ENCODE measurements around the gene AK8. TPM values are rescaled to one million over a fixed set of nuclear protein-coding genes. Genes with fewer than 3 reads are reported as not detected.

The AK8 gene
- total RNA-seq, 1 experiment from 2014 or later: 2.5 TPM

- Histone ChIP-seq H3K9ac (ENCODE audit: low read length) (no peak overlapping the region), H3K36me3 (ENCODE audit: control insufficient read depth in 1 of 2, insufficient read depth in 2 of 2, low read length in 2 of 2) (no peaks in the 10 kb centered on the region), H3K79me2 (ENCODE audit: insufficient read depth, low read length) (no peaks in the 10 kb centered on the region), H3K9me2 (ENCODE audit: insufficient read depth) (no peaks in the 10 kb centered on the region), H3K27ac (ENCODE audit: low read depth, low read length) (no peak overlapping the region), H3K4me3 (replicated peaks in 1 of 2; ENCODE audit: low read depth in 1 of 2, low read length in 2 of 2) (no peak overlapping the region), H3K9me3 (ENCODE audit: control insufficient read depth in 1 of 2, insufficient read depth in 1 of 2, low read depth in 1 of 2, low read length in 2 of 2) (no peaks in the 10 kb centered on the region), H3K4me1 (ENCODE audit: control insufficient read depth in 1 of 2, insufficient read depth in 2 of 2, low read length in 2 of 2) (no peaks in the 10 kb centered on the region), H3K4me2 (ENCODE audit: low read length) (no peak overlapping the region), H2AFZ (ENCODE audit: low read depth, low read length, poor library complexity, severe bottlenecking) (no peak overlapping the region), H4K20me1 (ENCODE audit: insufficient read depth) (no peaks in the 10 kb centered on the region), H3K27me3 (ENCODE audit: insufficient read depth, low read length) (0 out of 2 replicates have a peak, but pooled peaks cover 5% of the 10 kb centered on the region)
- CTCF ChIA-PET: no interaction called here
- DNase-seq (ENCODE audit: low read depth, low spot score) (no peak), ATAC-seq (no peak)
- intact Hi-C loops (cut with micrococcal nuclease): no loop called here
- no TSS peak for BruUV-seq (replicated peaks)
- POLR2A ChIA-PET: no interaction called here
- TF ChIP-seq JUND (IDR thresholded peaks at IDR 0.05): no peak
- RAD21 ChIA-PET (ENCODE audit: low non-redundant PET in 1 of 2, low total read pairs in 2 of 2, uncharacterized antibody in 2 of 2, unreplicated experiment in 2 of 2): no interaction called here
These were observed 85.5 kb downstream of the AK8 start for GRCh38 chr9:132792547-132792946.

- Histone ChIP-seq H3K4me1 (ENCODE audit: control insufficient read depth in 1 of 2, insufficient read depth in 2 of 2, low read length in 2 of 2) (no peaks in the 10 kb centered on the region), H3K4me2 (ENCODE audit: low read length) (no peak overlapping the region), H3K79me2 (ENCODE audit: insufficient read depth, low read length) (no peaks in the 10 kb centered on the region), H3K4me3 (replicated peaks in 1 of 2; ENCODE audit: low read depth in 1 of 2, low read length in 2 of 2) (no peak overlapping the region), H4K20me1 (ENCODE audit: insufficient read depth) (no peaks in the 10 kb centered on the region), H3K27ac (ENCODE audit: low read depth, low read length) (no peak overlapping the region), H3K27me3 (ENCODE audit: insufficient read depth, low read length) (0 out of 2 replicates have a peak, but pooled peaks cover 5% of the 10 kb centered on the region), H3K9me2 (ENCODE audit: insufficient read depth) (no peaks in the 10 kb centered on the region), H3K36me3 (ENCODE audit: control insufficient read depth in 1 of 2, insufficient read depth in 2 of 2, low read length in 2 of 2) (no peaks in the 10 kb centered on the region), H3K9ac (ENCODE audit: low read length) (no peak overlapping the region), H3K9me3 (ENCODE audit: control insufficient read depth in 1 of 2, insufficient read depth in 1 of 2, low read depth in 1 of 2, low read length in 2 of 2) (no peaks in the 10 kb centered on the region), H2AFZ (ENCODE audit: low read depth, low read length, poor library complexity, severe bottlenecking) (no peak overlapping the region)
- no peak for ATAC-seq
- no peak for TF ChIP-seq JUND (IDR thresholded peaks at IDR 0.05)
- TF ChIP-seq SP1 (IDR thresholded peaks at IDR 0.05; ENCODE audit: low read depth): no peak
- TF ChIP-seq ZFX (IDR thresholded peaks at IDR 0.05): no peak
- no peak for TF ChIP-seq EZH2 (IDR thresholded peaks at IDR 0.05)
- no peak for TF ChIP-seq FOSL1 (IDR thresholded peaks at IDR 0.05; ENCODE audit: low read depth)
- TF ChIP-seq SIN3A (IDR thresholded peaks at IDR 0.05; ENCODE audit: low read depth): no peak
- TF ChIP-seq ELF1 (IDR thresholded peaks at IDR 0.05; ENCODE audit: borderline replicate concordance, low read depth): no peak
- TF ChIP-seq ATF3 (IDR thresholded peaks at IDR 0.05): no peak
- no peak for TF ChIP-seq RAD21 (IDR thresholded peaks at IDR 0.05; ENCODE audit: low read depth)
- no peak for TF ChIP-seq MAX (IDR thresholded peaks at IDR 0.05)
- no peak for TF ChIP-seq SRF (IDR thresholded peaks at IDR 0.05; ENCODE audit: low read depth)
- TF ChIP-seq POLR2A (IDR thresholded peaks at IDR 0.05; ENCODE audit: borderline replicate concordance, extremely low read depth, insufficient read depth, insufficient read length): no peak
- no peak for TF ChIP-seq REST (IDR thresholded peaks at IDR 0.05; ENCODE audit: low read depth)
- TF ChIP-seq EZH2phosphoT487 (IDR thresholded peaks at IDR 0.05; ENCODE audit: borderline replicate concordance): no peak
- no peak for TF ChIP-seq ZNF274 (IDR thresholded peaks at IDR 0.05; ENCODE audit: low read depth, low read length)
- TF ChIP-seq CBX3 (IDR thresholded peaks at IDR 0.05; ENCODE audit: low read depth): no peak
- no peak for TF ChIP-seq ZBTB33 (IDR thresholded peaks at IDR 0.05; ENCODE audit: extremely low read depth, insufficient replicate concordance, low read length)
- TF ChIP-seq CEBPB (IDR thresholded peaks at IDR 0.05; ENCODE audit: low read depth): no peak
- BruUV-seq (replicated peaks): no TSS peak
- DNase-seq (ENCODE audit: low read depth, low spot score): no peak
- ChIA-PET RAD21 (ENCODE audit: low non-redundant PET in 1 of 2, low total read pairs in 2 of 2, uncharacterized antibody in 2 of 2, unreplicated experiment in 2 of 2) (no interaction called here), POLR2A (no interaction called here), CTCF (no interaction called here)
- intact Hi-C loops (cut with micrococcal nuclease): no loop called here
These were observed 86.3 kb downstream of the AK8 start for GRCh38 chr9:132791699-132792240.
